ENCODE results near the gene UBE2U.

DNA sequence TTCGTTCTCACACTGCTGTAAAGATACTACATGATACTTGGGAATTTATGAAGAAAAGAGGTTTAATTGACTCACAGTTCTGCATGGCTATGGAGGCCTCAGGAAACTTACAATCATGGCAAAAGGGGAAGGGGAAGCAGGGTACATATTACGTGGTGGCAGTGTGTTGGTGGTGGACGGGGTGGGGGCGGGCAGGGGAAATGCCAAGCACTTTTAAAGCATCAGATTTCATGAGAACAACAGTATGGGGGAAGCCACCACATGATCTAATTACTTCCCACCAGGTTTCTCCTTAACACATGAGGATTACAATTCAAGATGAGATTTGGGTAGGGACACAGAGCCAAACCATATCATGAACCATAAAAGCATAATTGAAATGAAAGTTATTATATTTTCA is 88.5 kb downstream of the UBE2U start:
- TF ChIP-seq CEBPB (IDR thresholded peaks at IDR 0.05; ENCODE audit: low read depth) = no peak
- TF ChIP-seq SP1 (IDR thresholded peaks at IDR 0.05; ENCODE audit: low read depth) = no peak
- no peak for TF ChIP-seq SRF (IDR thresholded peaks at IDR 0.05; ENCODE audit: low read depth)
- TF ChIP-seq, protein P1, sequence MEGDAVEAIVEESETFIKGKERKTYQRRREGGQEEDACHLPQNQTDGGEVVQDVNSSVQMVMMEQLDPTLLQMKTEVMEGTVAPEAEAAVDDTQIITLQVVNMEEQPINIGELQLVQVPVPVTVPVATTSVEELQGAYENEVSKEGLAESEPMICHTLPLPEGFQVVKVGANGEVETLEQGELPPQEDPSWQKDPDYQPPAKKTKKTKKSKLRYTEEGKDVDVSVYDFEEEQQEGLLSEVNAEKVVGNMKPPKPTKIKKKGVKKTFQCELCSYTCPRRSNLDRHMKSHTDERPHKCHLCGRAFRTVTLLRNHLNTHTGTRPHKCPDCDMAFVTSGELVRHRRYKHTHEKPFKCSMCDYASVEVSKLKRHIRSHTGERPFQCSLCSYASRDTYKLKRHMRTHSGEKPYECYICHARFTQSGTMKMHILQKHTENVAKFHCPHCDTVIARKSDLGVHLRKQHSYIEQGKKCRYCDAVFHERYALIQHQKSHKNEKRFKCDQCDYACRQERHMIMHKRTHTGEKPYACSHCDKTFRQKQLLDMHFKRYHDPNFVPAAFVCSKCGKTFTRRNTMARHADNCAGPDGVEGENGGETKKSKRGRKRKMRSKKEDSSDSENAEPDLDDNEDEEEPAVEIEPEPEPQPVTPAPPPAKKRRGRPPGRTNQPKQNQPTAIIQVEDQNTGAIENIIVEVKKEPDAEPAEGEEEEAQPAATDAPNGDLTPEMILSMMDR (IDR thresholded peaks at IDR 0.05 in 2 of 3, conservative IDR thresholded peaks at IDR 0.05 in 1 of 3; ENCODE audit: borderline replicate concordance in 1 of 3, insufficient read depth in 1 of 3, low read depth in 2 of 3, low read length in 2 of 3) = no peak
- no peak for TF ChIP-seq POLR2AphosphoS5 (IDR thresholded peaks at IDR 0.05; ENCODE audit: low read depth, low read length)
- no peak for TF ChIP-seq POLR2A (IDR thresholded peaks at IDR 0.05; ENCODE audit: borderline replicate concordance, extremely low read depth, insufficient read depth, insufficient read length)
- no peak for TF ChIP-seq EZH2 (IDR thresholded peaks at IDR 0.05)
- TF ChIP-seq, protein P2, sequence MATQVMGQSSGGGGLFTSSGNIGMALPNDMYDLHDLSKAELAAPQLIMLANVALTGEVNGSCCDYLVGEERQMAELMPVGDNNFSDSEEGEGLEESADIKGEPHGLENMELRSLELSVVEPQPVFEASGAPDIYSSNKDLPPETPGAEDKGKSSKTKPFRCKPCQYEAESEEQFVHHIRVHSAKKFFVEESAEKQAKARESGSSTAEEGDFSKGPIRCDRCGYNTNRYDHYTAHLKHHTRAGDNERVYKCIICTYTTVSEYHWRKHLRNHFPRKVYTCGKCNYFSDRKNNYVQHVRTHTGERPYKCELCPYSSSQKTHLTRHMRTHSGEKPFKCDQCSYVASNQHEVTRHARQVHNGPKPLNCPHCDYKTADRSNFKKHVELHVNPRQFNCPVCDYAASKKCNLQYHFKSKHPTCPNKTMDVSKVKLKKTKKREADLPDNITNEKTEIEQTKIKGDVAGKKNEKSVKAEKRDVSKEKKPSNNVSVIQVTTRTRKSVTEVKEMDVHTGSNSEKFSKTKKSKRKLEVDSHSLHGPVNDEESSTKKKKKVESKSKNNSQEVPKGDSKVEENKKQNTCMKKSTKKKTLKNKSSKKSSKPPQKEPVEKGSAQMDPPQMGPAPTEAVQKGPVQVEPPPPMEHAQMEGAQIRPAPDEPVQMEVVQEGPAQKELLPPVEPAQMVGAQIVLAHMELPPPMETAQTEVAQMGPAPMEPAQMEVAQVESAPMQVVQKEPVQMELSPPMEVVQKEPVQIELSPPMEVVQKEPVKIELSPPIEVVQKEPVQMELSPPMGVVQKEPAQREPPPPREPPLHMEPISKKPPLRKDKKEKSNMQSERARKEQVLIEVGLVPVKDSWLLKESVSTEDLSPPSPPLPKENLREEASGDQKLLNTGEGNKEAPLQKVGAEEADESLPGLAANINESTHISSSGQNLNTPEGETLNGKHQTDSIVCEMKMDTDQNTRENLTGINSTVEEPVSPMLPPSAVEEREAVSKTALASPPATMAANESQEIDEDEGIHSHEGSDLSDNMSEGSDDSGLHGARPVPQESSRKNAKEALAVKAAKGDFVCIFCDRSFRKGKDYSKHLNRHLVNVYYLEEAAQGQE (IDR thresholded peaks at IDR 0.05; ENCODE audit: low read depth) = no peak
- TF ChIP-seq YY1 (IDR thresholded peaks at IDR 0.05; ENCODE audit: extremely low read depth, insufficient replicate concordance, low read depth, low read length) = no peak
- TF ChIP-seq ELF1 (IDR thresholded peaks at IDR 0.05; ENCODE audit: borderline replicate concordance, low read depth) = no peak
- TF ChIP-seq, protein P3, sequence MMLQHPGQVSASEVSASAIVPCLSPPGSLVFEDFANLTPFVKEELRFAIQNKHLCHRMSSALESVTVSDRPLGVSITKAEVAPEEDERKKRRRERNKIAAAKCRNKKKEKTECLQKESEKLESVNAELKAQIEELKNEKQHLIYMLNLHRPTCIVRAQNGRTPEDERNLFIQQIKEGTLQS (IDR thresholded peaks at IDR 0.05) = no peak
- no peak for TF ChIP-seq ZNF274 (IDR thresholded peaks at IDR 0.05; ENCODE audit: low read depth, low read length)
